ENCODE results near the gene CEP131. TPM values are rescaled to one million over a fixed set of nuclear protein-coding genes. Genes with fewer than 3 reads are reported as not detected.
"Not testable (repeated sequence)": the region's sequence is repeated elsewhere in the genome, so short reads cannot be mapped to it uniquely, and the experiment has no call there.

CEP131 gene
- polyA plus RNA-seq, 1 donor from 2014 or later, result 21.3 TPM

- no peak overlapping the region for H2AFZ ChIP-seq (ENCODE audit: low read depth, low read length)
- H3K36me3 ChIP-seq (ENCODE audit: insufficient read depth, low read length), result peaks cover 4% of the 10 kb centered on the region
- no peak overlapping the region for H3K4me3 ChIP-seq (ENCODE audit: low read length)
- no peak overlapping the region for H3K27ac ChIP-seq (ENCODE audit: low read length)
- TF ChIP-seq EZH2 (IDR thresholded peaks at IDR 0.05; ENCODE audit: borderline replicate concordance, insufficient read depth, low read length, poor library complexity, severe bottlenecking), result no peak
- TF ChIP-seq, protein P1, sequence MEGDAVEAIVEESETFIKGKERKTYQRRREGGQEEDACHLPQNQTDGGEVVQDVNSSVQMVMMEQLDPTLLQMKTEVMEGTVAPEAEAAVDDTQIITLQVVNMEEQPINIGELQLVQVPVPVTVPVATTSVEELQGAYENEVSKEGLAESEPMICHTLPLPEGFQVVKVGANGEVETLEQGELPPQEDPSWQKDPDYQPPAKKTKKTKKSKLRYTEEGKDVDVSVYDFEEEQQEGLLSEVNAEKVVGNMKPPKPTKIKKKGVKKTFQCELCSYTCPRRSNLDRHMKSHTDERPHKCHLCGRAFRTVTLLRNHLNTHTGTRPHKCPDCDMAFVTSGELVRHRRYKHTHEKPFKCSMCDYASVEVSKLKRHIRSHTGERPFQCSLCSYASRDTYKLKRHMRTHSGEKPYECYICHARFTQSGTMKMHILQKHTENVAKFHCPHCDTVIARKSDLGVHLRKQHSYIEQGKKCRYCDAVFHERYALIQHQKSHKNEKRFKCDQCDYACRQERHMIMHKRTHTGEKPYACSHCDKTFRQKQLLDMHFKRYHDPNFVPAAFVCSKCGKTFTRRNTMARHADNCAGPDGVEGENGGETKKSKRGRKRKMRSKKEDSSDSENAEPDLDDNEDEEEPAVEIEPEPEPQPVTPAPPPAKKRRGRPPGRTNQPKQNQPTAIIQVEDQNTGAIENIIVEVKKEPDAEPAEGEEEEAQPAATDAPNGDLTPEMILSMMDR (IDR thresholded peaks at IDR 0.05; ENCODE audit: poor library complexity, severe bottlenecking), result no peak
- no peak for TF ChIP-seq SMC3 (conservative IDR thresholded peaks at IDR 0.05; ENCODE audit: poor library complexity)
- TF ChIP-seq MXI1 (conservative IDR thresholded peaks at IDR 0.05; ENCODE audit: poor library complexity, severe bottlenecking), result no peak
- no peak for TF ChIP-seq RAD21 (conservative IDR thresholded peaks at IDR 0.05)
- TF ChIP-seq POLR2AphosphoS5 (IDR thresholded peaks at IDR 0.05), result no peak
- no peak for TF ChIP-seq EP300 (conservative IDR thresholded peaks at IDR 0.05; ENCODE audit: poor library complexity, severe bottlenecking)
- TF ChIP-seq, protein P2, sequence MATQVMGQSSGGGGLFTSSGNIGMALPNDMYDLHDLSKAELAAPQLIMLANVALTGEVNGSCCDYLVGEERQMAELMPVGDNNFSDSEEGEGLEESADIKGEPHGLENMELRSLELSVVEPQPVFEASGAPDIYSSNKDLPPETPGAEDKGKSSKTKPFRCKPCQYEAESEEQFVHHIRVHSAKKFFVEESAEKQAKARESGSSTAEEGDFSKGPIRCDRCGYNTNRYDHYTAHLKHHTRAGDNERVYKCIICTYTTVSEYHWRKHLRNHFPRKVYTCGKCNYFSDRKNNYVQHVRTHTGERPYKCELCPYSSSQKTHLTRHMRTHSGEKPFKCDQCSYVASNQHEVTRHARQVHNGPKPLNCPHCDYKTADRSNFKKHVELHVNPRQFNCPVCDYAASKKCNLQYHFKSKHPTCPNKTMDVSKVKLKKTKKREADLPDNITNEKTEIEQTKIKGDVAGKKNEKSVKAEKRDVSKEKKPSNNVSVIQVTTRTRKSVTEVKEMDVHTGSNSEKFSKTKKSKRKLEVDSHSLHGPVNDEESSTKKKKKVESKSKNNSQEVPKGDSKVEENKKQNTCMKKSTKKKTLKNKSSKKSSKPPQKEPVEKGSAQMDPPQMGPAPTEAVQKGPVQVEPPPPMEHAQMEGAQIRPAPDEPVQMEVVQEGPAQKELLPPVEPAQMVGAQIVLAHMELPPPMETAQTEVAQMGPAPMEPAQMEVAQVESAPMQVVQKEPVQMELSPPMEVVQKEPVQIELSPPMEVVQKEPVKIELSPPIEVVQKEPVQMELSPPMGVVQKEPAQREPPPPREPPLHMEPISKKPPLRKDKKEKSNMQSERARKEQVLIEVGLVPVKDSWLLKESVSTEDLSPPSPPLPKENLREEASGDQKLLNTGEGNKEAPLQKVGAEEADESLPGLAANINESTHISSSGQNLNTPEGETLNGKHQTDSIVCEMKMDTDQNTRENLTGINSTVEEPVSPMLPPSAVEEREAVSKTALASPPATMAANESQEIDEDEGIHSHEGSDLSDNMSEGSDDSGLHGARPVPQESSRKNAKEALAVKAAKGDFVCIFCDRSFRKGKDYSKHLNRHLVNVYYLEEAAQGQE (IDR thresholded peaks at IDR 0.05; ENCODE audit: borderline replicate concordance), result no peak
- TF ChIP-seq TAF1 (IDR thresholded peaks at IDR 0.05; ENCODE audit: low read depth), result no peak
- H3K9me3 ChIP-seq (ENCODE audit: low read length), result no peaks in the 10 kb centered on the region
- no peaks in the 10 kb centered on the region for H3K79me2 ChIP-seq (replicated peaks; ENCODE audit: insufficient read depth, low read length)
- H3K9ac ChIP-seq (ENCODE audit: low read length), result no peak overlapping the region
- no peak overlapping the region for H3K4me2 ChIP-seq (ENCODE audit: low read length)
- H4K20me1 ChIP-seq (ENCODE audit: insufficient read depth), result no peaks in the 10 kb centered on the region
- no peaks in the 10 kb centered on the region for H3K27me3 ChIP-seq (ENCODE audit: insufficient read depth, low read depth, low read length)
- no peaks in the 10 kb centered on the region for H3K9me2 ChIP-seq (ENCODE audit: insufficient read depth, low read length)
- H3F3A ChIP-seq (ENCODE audit: insufficient read depth, low read length, poor library complexity, severe bottlenecking), result no peaks in the 10 kb centered on the region
These were observed 6.3 kb upstream of the CEP131 start for GRCh38 chr17:81228834-81229665.

- no peak overlapping the region for H2AFZ ChIP-seq (ENCODE audit: low read depth, low read length)
- TF ChIP-seq EP300 (conservative IDR thresholded peaks at IDR 0.05; ENCODE audit: poor library complexity, severe bottlenecking) (no peak), EZH2 (IDR thresholded peaks at IDR 0.05; ENCODE audit: borderline replicate concordance, insufficient read depth, low read length, poor library complexity, severe bottlenecking) (no peak), TAF1 (IDR thresholded peaks at IDR 0.05; ENCODE audit: low read depth) (no peak), MXI1 (conservative IDR thresholded peaks at IDR 0.05; ENCODE audit: poor library complexity, severe bottlenecking) (no peak), SMC3 (conservative IDR thresholded peaks at IDR 0.05; ENCODE audit: poor library complexity) (no peak), RAD21 (conservative IDR thresholded peaks at IDR 0.05) (no peak), POLR2AphosphoS5 (IDR thresholded peaks at IDR 0.05) (no peak)
- TF ChIP-seq, protein P2 (IDR thresholded peaks at IDR 0.05; ENCODE audit: borderline replicate concordance), result no peak
- TF ChIP-seq, protein P1 (IDR thresholded peaks at IDR 0.05; ENCODE audit: poor library complexity, severe bottlenecking), result no peak
- H3K36me3 ChIP-seq (ENCODE audit: insufficient read depth, low read length), result peaks cover 4% of the 10 kb centered on the region
- H3K9ac ChIP-seq (ENCODE audit: low read length), result no peak overlapping the region
- no peak overlapping the region for H3K27ac ChIP-seq (ENCODE audit: low read length)
- no peaks in the 10 kb centered on the region for H3K9me3 ChIP-seq (ENCODE audit: low read length)
- no peaks in the 10 kb centered on the region for H4K20me1 ChIP-seq (ENCODE audit: insufficient read depth)
- no peaks in the 10 kb centered on the region for H3K27me3 ChIP-seq (ENCODE audit: insufficient read depth, low read depth, low read length)
- no peak overlapping the region for H3K4me3 ChIP-seq (ENCODE audit: low read length)
- H3K9me2 ChIP-seq (ENCODE audit: insufficient read depth, low read length), result no peaks in the 10 kb centered on the region
- no peaks in the 10 kb centered on the region for H3K79me2 ChIP-seq (replicated peaks; ENCODE audit: insufficient read depth, low read length)
- no peak overlapping the region for H3K4me2 ChIP-seq (ENCODE audit: low read length)
- no peaks in the 10 kb centered on the region for H3F3A ChIP-seq (ENCODE audit: insufficient read depth, low read length, poor library complexity, severe bottlenecking)
These were observed 5.7 kb upstream of the CEP131 start for GRCh38 chr17:81228420-81228819.

GRCh38 chr17:81227630-81228029, 4.9 kb upstream of the CEP131 start:
- not testable (repeated sequence) for H3K4me2 ChIP-seq (ENCODE audit: low read length); H4K20me1 ChIP-seq (ENCODE audit: insufficient read depth); H2AFZ ChIP-seq (ENCODE audit: low read depth, low read length); H3K4me3 ChIP-seq (ENCODE audit: low read length); H3K9me3 ChIP-seq (ENCODE audit: low read length); H3F3A ChIP-seq (ENCODE audit: insufficient read depth, low read length, poor library complexity, severe bottlenecking); H3K79me2 ChIP-seq (replicated peaks; ENCODE audit: insufficient read depth, low read length); H3K36me3 ChIP-seq (ENCODE audit: insufficient read depth, low read length); H3K9me2 ChIP-seq (ENCODE audit: insufficient read depth, low read length); H3K27me3 ChIP-seq (ENCODE audit: insufficient read depth, low read depth, low read length); H3K9ac ChIP-seq (ENCODE audit: low read length); H3K27ac ChIP-seq (ENCODE audit: low read length)
